HG03457 (cell line): ENCODE data around the gene FGFR1OP2.
A peak's percentile ranks its signal among the peaks of the same experiment; 100 is the strongest.
"Not testable (repeated sequence)": the region's sequence is repeated elsewhere in the genome, so short reads cannot be mapped to it uniquely, and the experiment has no call there.

ENCODE experiments used
- ATAC-seq: cut with Tn5 transposase; IDR thresholded peaks from one replicate; pipeline ENCODE4 v1.9.1; 2021; ENCODE audit warnings: moderate number of reproducible peaks; ENCODE audit not compliant: unreplicated experiment

Gene FGFR1OP2

GRCh38 chr12:26940516-26941214 is 2.4 kb downstream of the FGFR1OP2 start:
- ATAC-seq, result no peak

- no peak for ATAC-seq
Measured at GRCh38 chr12:26941215-26941594, 2.9 kb downstream of the FGFR1OP2 start.

- no peak for ATAC-seq
Measured at GRCh38 chr12:26948309-26948708, 10.0 kb downstream of the FGFR1OP2 start.

- no peak for ATAC-seq
Measured at GRCh38 chr12:26953447-26953846, 15.2 kb downstream of the FGFR1OP2 start.

- no peak for ATAC-seq
Measured at GRCh38 chr12:26954027-26954426, 15.8 kb downstream of the FGFR1OP2 start.

- ATAC-seq, result not testable (repeated sequence)
Measured at GRCh38 chr12:26961391-26961790, 23.1 kb downstream of the FGFR1OP2 start.

- no peak for ATAC-seq
Measured at GRCh38 chr12:26961803-26962202, 23.5 kb downstream of the FGFR1OP2 start.

GRCh38 chr12:26963413-26963812 is 25.1 kb downstream of the FGFR1OP2 start:
- no peak for ATAC-seq

GRCh38 chr12:26966842-26967241 is 28.6 kb downstream of the FGFR1OP2 start:
- ATAC-seq, result no peak

- no peak for ATAC-seq
Measured at GRCh38 chr12:26970136-26970535, 31.9 kb downstream of the FGFR1OP2 start.

GRCh38 chr12:26971963-26972362 is 33.7 kb downstream of the FGFR1OP2 start:
- ATAC-seq, result peak; percentile 95

- no peak for ATAC-seq
Measured at GRCh38 chr12:26976687-26977086, 38.4 kb downstream of the FGFR1OP2 start.

GRCh38 chr12:26978801-26979200 is 40.5 kb downstream of the FGFR1OP2 start:
- ATAC-seq, result no peak

GRCh38 chr12:26979733-26980132 is 41.5 kb downstream of the FGFR1OP2 start:
- no peak for ATAC-seq

GRCh38 chr12:26982866-26983265 is 44.6 kb downstream of the FGFR1OP2 start:
- ATAC-seq, result no peak

GRCh38 chr12:26987634-26988424 is 49.6 kb downstream of the FGFR1OP2 start:
- no peak for ATAC-seq

- no peak for ATAC-seq
Measured at GRCh38 chr12:26988703-26989102, 50.4 kb downstream of the FGFR1OP2 start.

- ATAC-seq, result no peak
Measured at GRCh38 chr12:26989873-26990272, 51.6 kb downstream of the FGFR1OP2 start.

GRCh38 chr12:26991826-26992225 is 53.6 kb downstream of the FGFR1OP2 start:
- no peak for ATAC-seq

- no peak for ATAC-seq
Measured at GRCh38 chr12:26994109-26994508, 55.8 kb downstream of the FGFR1OP2 start.

GRCh38 chr12:26995706-26996105 is 57.4 kb downstream of the FGFR1OP2 start:
- no peak for ATAC-seq

- no peak for ATAC-seq
Measured at GRCh38 chr12:26997003-26997402, 58.7 kb downstream of the FGFR1OP2 start.
